ENCODE measurements around the gene CCDC69. TPM values are rescaled to one million over a fixed set of nuclear protein-coding genes. Genes with fewer than 3 reads are reported as not detected.

CCDC69 gene
- total RNA-seq, 2 experiments from 2014 or later, result 87.6 to 92.7 TPM

DNA sequence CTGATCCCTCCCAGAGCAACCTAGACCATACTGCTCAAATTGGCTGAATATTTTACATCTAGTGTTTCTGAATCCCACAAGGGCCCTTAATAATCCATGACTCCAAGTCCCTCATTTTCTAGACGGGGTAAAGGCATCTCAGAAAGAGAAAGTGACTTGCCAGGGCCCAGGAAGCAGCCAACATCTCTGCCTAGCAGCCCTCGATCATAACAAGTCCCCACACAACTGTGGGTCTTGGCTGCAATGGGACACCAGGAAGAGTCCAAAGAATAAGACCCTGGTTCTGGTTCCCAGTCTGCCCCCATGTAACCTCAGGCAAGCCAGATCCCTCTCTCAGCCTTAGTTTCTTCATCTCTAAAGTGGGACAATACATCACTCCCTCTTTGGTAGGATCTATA lies 72.6 kb downstream of the CCDC69 start:
- peaks cover 70% of the 10 kb centered on the region for H3K36me3 Mint-ChIP-seq (ENCODE audit: low read depth)
- H3K27ac Mint-ChIP-seq, result peak overlapping the region; percentile 92
- peak overlapping the region; percentile 64 for H3K4me3 Mint-ChIP-seq
- H3K4me1 Mint-ChIP-seq (ENCODE audit: low read depth), result peaks cover 93% of the 10 kb centered on the region
- ATAC-seq, result no peak
- ChIA-PET CTCF (interaction anchor here (0.8 to 12.9 kb wide), 8 partner anchors 10 to 372 kb away, joined by 3 to 172 read pairs (median 22); partner anchors contain the start of gene SLC36A1), POLR2A (interaction anchor here (0.5 to 3.3 kb wide), 9 partner anchors 9 to 1637 kb away, joined by 3 to 16 read pairs (median 3); partner anchors contain the start of genes GM2A and TNIP1)
- no peaks in the 10 kb centered on the region for H3K9me3 Mint-ChIP-seq (ENCODE audit: insufficient read depth)
- peak; percentile 36 for DNase-seq
- no peaks in the 10 kb centered on the region for H3K27me3 Mint-ChIP-seq (ENCODE audit: low read depth)

- CTCF ChIA-PET, result interaction anchor here (0.8 to 12.9 kb wide), 11 partner anchors 9 to 371 kb away, joined by 3 to 172 read pairs (median 9); partner anchors contain the start of gene SLC36A1
- Mint-ChIP-seq H3K9me3 (ENCODE audit: insufficient read depth) (no peaks in the 10 kb centered on the region), H3K27ac (peak overlapping the region; percentile 92), H3K4me3 (peak overlapping the region; percentile 64), H3K36me3 (ENCODE audit: low read depth) (peaks cover 71% of the 10 kb centered on the region), H3K27me3 (ENCODE audit: low read depth) (no peaks in the 10 kb centered on the region), H3K4me1 (ENCODE audit: low read depth) (peaks cover 93% of the 10 kb centered on the region)
- POLR2A ChIA-PET, result interaction anchor here (0.5 to 3.3 kb wide), 12 partner anchors 9 to 1638 kb away, joined by 3 to 16 read pairs (median 4); partner anchors contain the start of genes GM2A and TNIP1
- peak; percentile 84 for ATAC-seq
- DNase-seq, result peak; percentile 86
These were observed 73.2 kb downstream of the CCDC69 start for GRCh38 chr5:151150471-151151262.

GRCh38 chr5:151148583-151148982 lies 75.3 kb downstream of the CCDC69 start:
- ChIA-PET CTCF (interaction anchor here (1.6 to 12.9 kb wide), 9 partner anchors 7 to 97 kb away, joined by 3 to 172 read pairs (median 20); partner anchors contain the start of gene ANXA6), POLR2A (interaction anchor here (1.1 to 3.3 kb wide), 2 partner anchors 9 to 23 kb away, joined by 4 to 16 read pairs; partner anchors contain the start of gene ANXA6)
- DNase-seq, result peak; percentile 55
- Mint-ChIP-seq H3K27me3 (ENCODE audit: low read depth) (no peaks in the 10 kb centered on the region), H3K4me1 (ENCODE audit: low read depth) (peaks cover 98% of the 10 kb centered on the region), H3K9me3 (ENCODE audit: insufficient read depth) (no peaks in the 10 kb centered on the region), H3K36me3 (ENCODE audit: low read depth) (peaks cover 77% of the 10 kb centered on the region), H3K4me3 (peak overlapping the region; percentile 49), H3K27ac (peak overlapping the region; percentile 80)
- peak; percentile 16 for ATAC-seq

DNA sequence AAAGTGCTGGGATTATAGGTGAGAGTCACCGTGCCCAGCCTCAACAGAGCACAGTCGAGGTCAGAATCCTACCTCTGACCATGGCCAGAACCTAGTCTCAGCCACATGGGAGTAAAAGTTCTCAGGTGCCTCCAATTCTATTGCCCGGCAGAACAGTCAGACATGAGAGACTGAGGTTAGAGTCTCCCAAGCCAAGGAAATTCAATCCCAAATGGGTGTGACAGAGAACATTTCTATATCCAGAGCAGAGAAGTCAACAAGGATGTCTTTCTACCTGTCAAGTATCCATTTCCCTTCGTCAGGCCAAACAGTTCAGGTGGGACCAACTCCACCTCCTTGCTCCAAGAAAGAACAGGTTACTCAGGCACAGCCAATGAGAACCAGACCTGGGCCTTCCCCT lies 76.9 kb downstream of the CCDC69 start:
- Mint-ChIP-seq H3K27me3 (ENCODE audit: low read depth) (no peaks in the 10 kb centered on the region), H3K4me3 (no peak overlapping the region), H3K9me3 (ENCODE audit: insufficient read depth) (no peaks in the 10 kb centered on the region), H3K27ac (peak overlapping the region; percentile 31), H3K4me1 (ENCODE audit: low read depth) (peaks cover 97% of the 10 kb centered on the region), H3K36me3 (ENCODE audit: low read depth) (peaks cover 74% of the 10 kb centered on the region)
- ChIA-PET CTCF (interaction anchor here (1.8 to 12.9 kb wide), 3 partner anchors 12 to 22 kb away, joined by 4 to 172 read pairs (median 90); no protein-coding TSS in a partner anchor), POLR2A (interaction anchor here (1.2 kb wide), 1 partner anchor 10 kb away, joined by 4 read pairs; the partner anchor contains the start of gene ANXA6)
- ATAC-seq (no peak), DNase-seq (no peak)

DNA sequence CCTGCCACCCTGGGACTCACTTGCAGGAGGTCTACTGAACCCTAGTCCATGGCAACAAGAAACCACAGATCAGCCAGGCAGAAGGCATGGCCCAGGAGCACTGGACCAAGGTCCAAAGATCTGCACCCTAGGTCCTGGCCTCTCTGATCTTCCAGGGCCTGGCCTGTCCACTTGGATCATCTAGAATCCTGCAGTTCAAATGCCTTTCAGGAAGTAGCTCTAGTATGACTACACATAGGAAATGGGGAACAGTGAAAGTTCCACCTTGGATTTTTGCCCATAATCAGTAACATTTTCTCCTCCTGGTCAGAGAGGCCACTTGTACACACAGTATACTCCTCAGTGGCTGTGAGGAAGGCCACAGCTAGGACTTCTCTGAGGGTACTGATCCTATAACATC lies 77.8 kb downstream of the CCDC69 start:
- Mint-ChIP-seq H3K4me1 (ENCODE audit: low read depth) (peaks cover 97% of the 10 kb centered on the region), H3K4me3 (no peak overlapping the region), H3K9me3 (ENCODE audit: insufficient read depth) (no peaks in the 10 kb centered on the region), H3K36me3 (ENCODE audit: low read depth) (peaks cover 73% of the 10 kb centered on the region), H3K27me3 (ENCODE audit: low read depth) (no peaks in the 10 kb centered on the region), H3K27ac (peak overlapping the region; percentile 56)
- ATAC-seq (no peak), DNase-seq (no peak)
- CTCF ChIA-PET, result interaction anchor here (5.3 to 12.9 kb wide), 3 partner anchors 18 to 21 kb away, joined by 64 to 172 read pairs (median 74); no protein-coding TSS in a partner anchor
- POLR2A ChIA-PET, result interaction anchor here (0.6 kb wide), 1 partner anchor 21 kb away, joined by 3 read pairs; no protein-coding TSS in a partner anchor

DNA sequence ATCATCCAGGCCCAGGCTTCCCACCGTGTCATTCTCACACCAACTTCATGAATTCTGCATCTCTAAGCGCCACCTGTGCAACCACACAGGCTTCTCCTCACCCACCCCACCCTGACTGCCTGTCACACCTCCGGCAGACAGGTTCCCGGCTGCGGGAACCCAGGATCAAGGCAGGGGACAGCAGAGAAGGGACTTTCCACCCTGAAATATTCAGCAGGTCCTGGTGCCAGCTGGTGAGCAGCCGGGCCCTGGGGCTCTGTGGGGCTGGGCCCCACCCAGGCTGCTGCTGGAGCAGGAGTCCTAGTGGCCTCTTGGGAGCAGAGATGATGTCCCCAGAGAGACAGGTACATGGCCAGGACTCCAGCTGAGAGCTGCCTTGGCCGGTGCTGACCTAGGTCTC lies 79.0 kb downstream of the CCDC69 start:
- CTCF ChIA-PET, result interaction anchor here (1.7 to 7.8 kb wide), 3 partner anchors 19 to 30 kb away, joined by 7 to 74 read pairs (median 64); no protein-coding TSS in a partner anchor
- Mint-ChIP-seq H3K4me3 (no peak overlapping the region), H3K27me3 (ENCODE audit: low read depth) (no peaks in the 10 kb centered on the region), H3K36me3 (ENCODE audit: low read depth) (peaks cover 79% of the 10 kb centered on the region), H3K4me1 (ENCODE audit: low read depth) (peaks cover 95% of the 10 kb centered on the region), H3K27ac (no peak overlapping the region), H3K9me3 (ENCODE audit: insufficient read depth) (no peaks in the 10 kb centered on the region)
- POLR2A ChIA-PET, result interaction anchor here (1.2 kb wide), 1 partner anchor 96 kb away, joined by 3 read pairs; no protein-coding TSS in a partner anchor
- DNase-seq (no peak), ATAC-seq (no peak)

GRCh38 chr5:151144275-151144674 lies 79.6 kb downstream of the CCDC69 start:
- H3K4me3 Mint-ChIP-seq, result no peak overlapping the region
- ChIA-PET CTCF (interaction anchor here (1.7 to 7.8 kb wide), 3 partner anchors 18 to 29 kb away, joined by 7 to 74 read pairs (median 64); no protein-coding TSS in a partner anchor), POLR2A (interaction anchor here (1.0 to 3.3 kb wide), 3 partner anchors 12 to 97 kb away, joined by 3 to 24 read pairs (median 3); partner anchors contain the start of gene ANXA6)
- H3K36me3 Mint-ChIP-seq (ENCODE audit: low read depth), result peaks cover 83% of the 10 kb centered on the region
- H3K27ac Mint-ChIP-seq, result no peak overlapping the region
- H3K27me3 Mint-ChIP-seq (ENCODE audit: low read depth), result no peaks in the 10 kb centered on the region
- H3K9me3 Mint-ChIP-seq (ENCODE audit: insufficient read depth), result no peaks in the 10 kb centered on the region
- DNase-seq, result no peak
- H3K4me1 Mint-ChIP-seq (ENCODE audit: low read depth), result peaks cover 95% of the 10 kb centered on the region
- ATAC-seq, result no peak

GRCh38 chr5:151143645-151144044 lies 80.2 kb downstream of the CCDC69 start:
- DNase-seq (no peak), ATAC-seq (no peak)
- H3K27me3 Mint-ChIP-seq (ENCODE audit: low read depth), result no peaks in the 10 kb centered on the region
- CTCF ChIA-PET, result interaction anchor here (1.0 to 7.8 kb wide), 4 partner anchors 12 to 28 kb away, joined by 3 to 74 read pairs (median 36); no protein-coding TSS in a partner anchor
- POLR2A ChIA-PET, result interaction anchor here (1.0 to 3.3 kb wide), 5 partner anchors 10 to 98 kb away, joined by 3 to 24 read pairs (median 4); partner anchors contain the start of gene ANXA6
- peaks cover 85% of the 10 kb centered on the region for H3K36me3 Mint-ChIP-seq (ENCODE audit: low read depth)
- H3K4me3 Mint-ChIP-seq, result no peak overlapping the region
- peak overlapping the region; percentile 47 for H3K27ac Mint-ChIP-seq
- H3K4me1 Mint-ChIP-seq (ENCODE audit: low read depth), result peaks cover 95% of the 10 kb centered on the region
- H3K9me3 Mint-ChIP-seq (ENCODE audit: insufficient read depth), result no peaks in the 10 kb centered on the region

DNA sequence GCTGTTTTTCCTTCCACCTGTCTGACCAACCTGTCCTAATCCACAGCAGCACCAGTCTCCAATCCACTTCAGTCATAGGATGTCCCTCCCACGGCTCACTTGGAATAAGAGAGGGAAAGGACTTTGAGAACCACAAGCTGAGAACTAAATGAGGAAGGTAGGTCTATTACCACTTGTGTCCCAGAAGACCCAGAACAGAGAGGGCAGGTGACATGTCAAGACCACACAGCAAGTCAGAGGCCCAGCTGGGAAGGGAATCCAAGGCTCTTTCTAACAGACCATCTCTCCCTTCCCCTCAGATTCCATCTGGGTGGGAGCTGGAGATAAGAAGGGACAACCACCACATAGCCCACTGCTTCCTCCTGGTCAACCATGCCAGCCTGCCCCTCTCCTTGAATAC lies 81.0 kb downstream of the CCDC69 start:
- ChIA-PET POLR2A (interaction anchor here (1.3 to 3.3 kb wide), 4 partner anchors 8 to 71 kb away, joined by 4 to 24 read pairs (median 14); partner anchors contain the start of gene ANXA6), CTCF (interaction anchor here (1.0 to 7.8 kb wide), 7 partner anchors 7 to 71 kb away, joined by 3 to 74 read pairs (median 10); no protein-coding TSS in a partner anchor)
- DNase-seq, result no peak
- Mint-ChIP-seq H3K9me3 (ENCODE audit: insufficient read depth) (no peaks in the 10 kb centered on the region), H3K36me3 (ENCODE audit: low read depth) (peaks cover 85% of the 10 kb centered on the region), H3K27ac (peak overlapping the region; percentile 47), H3K4me3 (no peak overlapping the region), H3K27me3 (ENCODE audit: low read depth) (no peaks in the 10 kb centered on the region), H3K4me1 (ENCODE audit: low read depth) (peaks cover 95% of the 10 kb centered on the region)
- no peak for ATAC-seq

GRCh38 chr5:151141535-151141934 lies 82.4 kb downstream of the CCDC69 start:
- POLR2A ChIA-PET, result interaction anchor here (1.0 to 3.3 kb wide), 7 partner anchors 9 to 55 kb away, joined by 3 to 24 read pairs (median 8); partner anchors contain the start of gene ANXA6
- Mint-ChIP-seq H3K27ac (peak overlapping the region; percentile 76), H3K4me3 (peak overlapping the region; percentile 58), H3K27me3 (ENCODE audit: low read depth) (no peaks in the 10 kb centered on the region), H3K4me1 (ENCODE audit: low read depth) (peaks cover 93% of the 10 kb centered on the region), H3K9me3 (ENCODE audit: insufficient read depth) (no peaks in the 10 kb centered on the region), H3K36me3 (ENCODE audit: low read depth) (peaks cover 87% of the 10 kb centered on the region)
- CTCF ChIA-PET, result interaction anchor here (0.6 to 7.8 kb wide), 16 partner anchors 9 to 382 kb away, joined by 3 to 74 read pairs (median 4); no protein-coding TSS in a partner anchor
- peak; percentile 79 for ATAC-seq
- peak; percentile 70 for DNase-seq

Measured in activated CD8-positive, alpha-beta T cell treated with anti-CD3 and anti-CD28 coated beads, Interleukin-2, amount 10 ng/mL, durations not matched to agents 7 days and 5 days (primary cell).